Neural progenitor cell (in vitro differentiated cells): ENCODE results near the gene RET. TPM values are rescaled to one million over a fixed set of nuclear protein-coding genes. Genes with fewer than 3 reads are reported as not detected.

ENCODE experiments used
- DNase-seq: peaks from one replicate; pipeline ENCODE4 v3.0.0-alpha.2; 2016; ENCODE audit warnings: low spot score
- H2AFZ ChIP-seq: fragments of 200-600 bp; sonication (generic); replicated peaks from 2 replicates; pipeline ENCODE4 v1.6.1; 2016; ENCODE audit warnings: antibody characterized with exemption
- H3F3A ChIP-seq: fragments of 200-600 bp; sonication (generic); 2 replicates; pipeline ENCODE4 v1.6.1; 2016; ENCODE audit warnings: antibody characterized with exemption, low read depth
- H3K27ac ChIP-seq: fragments of 200-600 bp; sonication (generic); 2 replicates; pipeline ENCODE4 v1.5.1; 2016; ENCODE audit warnings: mild to moderate bottlenecking
- H3K27me3 ChIP-seq: fragments of 200-600 bp; sonication (generic); 2 replicates; pipeline ENCODE4 v1.6.1; 2016; ENCODE audit warnings: mild to moderate bottlenecking, moderate library complexity
- H3K36me3 ChIP-seq: fragments of 200-600 bp; sonication (generic); 2 replicates; pipeline ENCODE4 v1.5.1; 2016
- H3K4me1 ChIP-seq: fragments of 200-600 bp; sonication (generic); 2 replicates; pipeline ENCODE4 v1.6.1; 2016; ENCODE audit warnings: mixed run types
- H3K4me2 ChIP-seq: fragments of 200-600 bp; sonication (generic); 2 replicates; pipeline ENCODE4 v1.6.1; 2016
- H3K4me3 ChIP-seq: fragments of 200-600 bp; sonication (generic); 2 replicates; pipeline ENCODE4 v1.5.1; 2016
- H3K79me2 ChIP-seq: fragments of 200-600 bp; sonication (generic); 2 replicates; pipeline ENCODE4 v1.6.1; 2016; ENCODE audit warnings: low read depth
- H3K9ac ChIP-seq: fragments of 200-600 bp; sonication (generic); 2 replicates; pipeline ENCODE4 v1.6.1; 2016
- H3K9me3 ChIP-seq: fragments of 200-600 bp; sonication (generic); 2 replicates; pipeline ENCODE4 v1.5.1; 2016; ENCODE audit warnings: low read depth
- H4K20me1 ChIP-seq: fragments of 200-600 bp; sonication (generic); 2 replicates; pipeline ENCODE4 v1.6.1; 2016; ENCODE audit warnings: low read depth
- H3K27ac Mint-ChIP-seq: 3 replicates; pipeline ENCODE4 v1.8.0; 2021; ENCODE audit warnings: mixed read lengths
- H3K27me3 Mint-ChIP-seq: 2 replicates; pipeline ENCODE4 v1.8.0; 2022; ENCODE audit warnings: low read depth, mild to moderate bottlenecking, inconsistent platforms, moderate library complexity, mixed read lengths; ENCODE audit not compliant: insufficient read depth
- H3K36me3 Mint-ChIP-seq: 3 replicates; pipeline ENCODE4 v1.8.0; 2021; ENCODE audit warnings: mixed read lengths
- H3K4me1 Mint-ChIP-seq: 3 replicates; pipeline ENCODE4 v1.8.0; 2021; ENCODE audit warnings: mixed read lengths
- H3K4me3 Mint-ChIP-seq: 3 replicates; pipeline ENCODE4 v1.8.0; 2021; ENCODE audit warnings: mild to moderate bottlenecking, moderate library complexity, mixed read lengths
- H3K9me3 Mint-ChIP-seq: 3 replicates; pipeline ENCODE4 v1.8.0; 2020; ENCODE audit warnings: mixed read lengths
- CTCF ChIP-seq: fragments of 200-600 bp; sonication (generic); IDR thresholded peaks from 2 replicates; pipeline ENCODE4 v1.5.1; 2017; ENCODE audit warnings: antibody characterized with exemption, mild to moderate bottlenecking
- EZH2 ChIP-seq: fragments of 200-600 bp; sonication (generic); IDR thresholded peaks from 2 replicates; pipeline ENCODE4 v1.6.1; 2017; ENCODE audit warnings: antibody characterized with exemption, mild to moderate bottlenecking, moderate library complexity
- EZH2phosphoT487 ChIP-seq: fragments of 200-600 bp; sonication (generic); IDR thresholded peaks from 2 replicates; pipeline ENCODE4 v1.6.1; 2017; ENCODE audit warnings: antibody characterized with exemption
- total RNA-seq: library from RNA; depleted of rRNA; stranded (reverse); fragments of >200 nt; gene quantifications from 2 replicates; pipeline ENCODE4 v1.2.3, GENCODE V29; 2015; ENCODE audit warnings: low replicate concordance

The RET gene
- total RNA-seq, 1 donor from 2014 or later = 1.4 TPM

- Mint-ChIP-seq H3K36me3 (no peaks in the 10 kb centered on the region), H3K4me3 (no peak overlapping the region), H3K27ac (no peak overlapping the region), H3K27me3 (no peaks in the 10 kb centered on the region), H3K9me3 (no peaks in the 10 kb centered on the region), H3K4me1 (peaks cover 13% of the 10 kb centered on the region)
- Histone ChIP-seq H3K36me3 (no peaks in the 10 kb centered on the region), H3K79me2 (no peaks in the 10 kb centered on the region), H3K4me1 (no peaks in the 10 kb centered on the region), H3K4me3 (no peak overlapping the region), H3K27ac (no peak overlapping the region), H3K9me3 (no peaks in the 10 kb centered on the region), H4K20me1 (no peaks in the 10 kb centered on the region), H2AFZ (no peak overlapping the region), H3F3A (no peaks in the 10 kb centered on the region), H3K27me3 (no peaks in the 10 kb centered on the region), H3K4me2 (no peak overlapping the region), H3K9ac (no peak overlapping the region)
- DNase-seq = no peak
- no peak for TF ChIP-seq EZH2
These were observed 39.7 kb downstream of the RET start for GRCh38 chr10:43116596-43116995.

GRCh38 chr10:43117031-43117776 lies 40.3 kb downstream of the RET start:
- Histone ChIP-seq H3K79me2 (no peaks in the 10 kb centered on the region), H3K9me3 (no peaks in the 10 kb centered on the region), H2AFZ (no peak overlapping the region), H3K27me3 (no peaks in the 10 kb centered on the region), H3K4me2 (no peak overlapping the region), H3K4me3 (no peak overlapping the region), H3K4me1 (no peaks in the 10 kb centered on the region), H3K27ac (no peak overlapping the region), H3K9ac (no peak overlapping the region), H4K20me1 (no peaks in the 10 kb centered on the region), H3K36me3 (no peaks in the 10 kb centered on the region), H3F3A (no peaks in the 10 kb centered on the region)
- Mint-ChIP-seq H3K27ac (no peak overlapping the region), H3K4me1 (peaks cover 15% of the 10 kb centered on the region), H3K9me3 (no peaks in the 10 kb centered on the region), H3K4me3 (no peak overlapping the region), H3K27me3 (no peaks in the 10 kb centered on the region), H3K36me3 (no peaks in the 10 kb centered on the region)
- TF ChIP-seq EZH2 (no peak), EZH2phosphoT487 (no peak), CTCF (no peak)
- no peak for DNase-seq

- H3K36me3 ChIP-seq = no peaks in the 10 kb centered on the region
- H2AFZ ChIP-seq = no peak overlapping the region
- Mint-ChIP-seq H3K4me3 (no peak overlapping the region), H3K4me1 (peaks cover 15% of the 10 kb centered on the region), H3K27ac (no peak overlapping the region), H3K27me3 (no peaks in the 10 kb centered on the region), H3K9me3 (no peaks in the 10 kb centered on the region), H3K36me3 (no peaks in the 10 kb centered on the region)
- no peaks in the 10 kb centered on the region for H4K20me1 ChIP-seq
- no peak overlapping the region for H3K27ac ChIP-seq
- no peak overlapping the region for H3K4me2 ChIP-seq
- DNase-seq = no peak
- no peak overlapping the region for H3K4me3 ChIP-seq
- H3K27me3 ChIP-seq = no peaks in the 10 kb centered on the region
- no peaks in the 10 kb centered on the region for H3F3A ChIP-seq
- no peaks in the 10 kb centered on the region for H3K4me1 ChIP-seq
- no peaks in the 10 kb centered on the region for H3K79me2 ChIP-seq
- no peaks in the 10 kb centered on the region for H3K9me3 ChIP-seq
- TF ChIP-seq CTCF (no peak), EZH2 (no peak), EZH2phosphoT487 (no peak)
- no peak overlapping the region for H3K9ac ChIP-seq
These were observed 41.1 kb downstream of the RET start for GRCh38 chr10:43117777-43118583.
